GM12872 (cell line): ENCODE data around the gene TES.

Experiments
- CTCF ChIP-seq: IDR thresholded peaks from 3 replicates; pipeline ENCODE4 v1.5.1; 2011; ENCODE audit warnings: low read depth, mild to moderate bottlenecking, low read length, moderate library complexity; ENCODE audit not compliant: insufficient read depth

Gene TES

GRCh38 chr7:116177009-116177408 is 33.3 kb upstream of the TES start:
- no peak for TF ChIP-seq CTCF

- TF ChIP-seq CTCF, result peak; percentile 73
These were observed 30.0 kb upstream of the TES start for GRCh38 chr7:116180302-116180701.

- no peak for TF ChIP-seq CTCF
These were observed 28.3 kb upstream of the TES start for GRCh38 chr7:116182023-116182422.

GRCh38 chr7:116185450-116185849 is 24.9 kb upstream of the TES start:
- TF ChIP-seq CTCF, result no peak

- TF ChIP-seq CTCF, result no peak
These were observed 24.4 kb upstream of the TES start for GRCh38 chr7:116185956-116186355.

DNA sequence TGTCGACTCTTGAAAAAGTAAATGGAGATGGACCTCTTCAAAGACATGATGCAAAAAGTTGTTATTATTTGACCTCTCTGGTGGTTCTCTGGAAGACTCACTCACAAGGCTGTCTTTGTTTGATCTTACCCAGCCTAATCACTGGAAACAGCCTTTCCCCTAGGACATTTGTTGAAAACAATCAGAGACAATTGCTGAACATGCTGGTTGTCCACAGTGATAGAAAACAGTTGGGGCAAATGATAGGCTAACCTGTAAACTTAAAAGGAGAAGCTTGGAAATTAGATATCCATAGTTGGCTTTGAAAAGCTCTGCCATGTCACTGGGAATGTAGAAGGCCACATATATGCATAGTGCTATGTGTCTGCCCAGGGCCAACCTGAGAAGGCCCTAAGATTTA is 22.9 kb upstream of the TES start:
- TF ChIP-seq CTCF, result no peak

DNA sequence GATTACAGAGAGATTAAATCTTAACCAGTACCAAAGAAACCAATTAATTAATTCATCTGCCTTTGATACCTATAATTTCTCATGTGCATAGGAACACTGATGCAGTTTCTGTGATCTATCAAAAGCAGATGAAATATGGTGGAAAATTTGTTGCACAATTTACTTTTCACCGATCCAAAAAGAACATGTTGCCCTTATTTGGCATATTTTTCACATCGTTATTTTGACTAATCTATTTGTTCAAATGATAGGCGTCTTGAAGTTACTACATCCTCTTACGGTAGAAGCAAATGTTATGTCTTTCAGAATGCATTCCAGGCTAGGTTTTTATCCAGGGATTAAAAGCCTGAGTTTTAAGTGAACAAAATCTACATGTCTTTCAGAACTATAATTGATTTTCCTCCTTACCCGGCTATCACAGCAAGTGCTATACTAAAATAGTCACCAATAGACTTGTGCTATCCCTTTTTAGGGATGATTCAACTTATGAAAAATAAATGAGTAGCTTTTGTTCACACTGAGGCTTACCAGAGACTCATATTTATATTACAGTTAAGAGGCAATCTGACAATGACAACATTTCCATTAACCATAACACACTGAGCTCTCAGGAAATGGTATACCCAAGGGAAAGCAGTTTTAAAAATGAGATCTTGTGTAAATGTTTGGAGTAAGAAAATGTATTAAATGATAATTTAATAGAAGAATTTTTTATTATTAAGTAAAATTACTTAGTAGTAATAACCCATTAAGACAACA is 16.8 kb upstream of the TES start:
- TF ChIP-seq CTCF, result no peak
